HG03280 (cell line): ENCODE measurements around the gene STK32B.

Experiments
- ATAC-seq: cut with Tn5 transposase; IDR thresholded peaks from one replicate; pipeline ENCODE4 v1.9.1; 2021; ENCODE audit warnings: mild to moderate bottlenecking, moderate library complexity; ENCODE audit not compliant: unreplicated experiment

Gene STK32B

GRCh38 chr4:5383191-5383980, 332.1 kb downstream of the STK32B start:
- no peak for ATAC-seq

GRCh38 chr4:5385741-5386311, 334.5 kb downstream of the STK32B start:
- ATAC-seq, result no peak

DNA sequence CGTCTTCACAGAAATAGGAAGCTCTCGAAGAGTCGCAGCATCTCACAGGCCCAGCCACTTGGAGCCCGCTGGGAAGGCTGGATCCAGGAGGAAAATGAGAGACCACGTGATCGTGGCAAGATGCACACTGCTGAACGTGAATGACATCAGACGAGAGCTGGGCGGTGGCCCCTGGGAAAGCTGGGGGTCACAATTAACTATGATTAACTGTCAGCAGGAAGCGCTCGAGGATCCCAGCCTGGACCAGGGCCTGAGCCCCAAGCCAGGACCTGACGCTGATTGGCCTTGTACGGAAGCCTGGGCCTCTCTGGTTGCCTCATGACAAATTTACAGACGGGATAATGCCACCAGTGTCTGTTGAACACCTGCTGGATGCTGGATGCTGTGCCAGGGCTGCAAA, 335.6 kb downstream of the STK32B start:
- ATAC-seq, result no peak

DNA sequence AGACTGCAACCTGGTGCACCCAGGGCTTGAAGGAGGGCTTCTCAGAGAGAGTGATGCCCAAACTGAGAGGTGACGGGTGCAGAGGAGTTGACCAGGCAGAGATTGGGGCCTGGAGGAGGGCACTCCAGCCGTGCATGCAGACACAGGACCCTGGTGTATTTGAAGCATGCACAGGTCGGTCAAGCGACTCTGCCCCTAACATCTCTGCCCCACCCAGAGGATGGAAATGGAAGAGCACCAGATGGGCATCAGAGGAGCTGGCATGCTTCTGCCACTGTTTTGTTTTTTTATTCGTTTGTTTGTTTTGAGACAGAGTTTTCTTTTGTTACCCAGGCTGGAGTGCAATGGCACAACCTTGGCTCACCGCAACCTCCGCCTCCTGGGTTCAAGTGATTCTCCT, 336.2 kb downstream of the STK32B start:
- no peak for ATAC-seq

DNA sequence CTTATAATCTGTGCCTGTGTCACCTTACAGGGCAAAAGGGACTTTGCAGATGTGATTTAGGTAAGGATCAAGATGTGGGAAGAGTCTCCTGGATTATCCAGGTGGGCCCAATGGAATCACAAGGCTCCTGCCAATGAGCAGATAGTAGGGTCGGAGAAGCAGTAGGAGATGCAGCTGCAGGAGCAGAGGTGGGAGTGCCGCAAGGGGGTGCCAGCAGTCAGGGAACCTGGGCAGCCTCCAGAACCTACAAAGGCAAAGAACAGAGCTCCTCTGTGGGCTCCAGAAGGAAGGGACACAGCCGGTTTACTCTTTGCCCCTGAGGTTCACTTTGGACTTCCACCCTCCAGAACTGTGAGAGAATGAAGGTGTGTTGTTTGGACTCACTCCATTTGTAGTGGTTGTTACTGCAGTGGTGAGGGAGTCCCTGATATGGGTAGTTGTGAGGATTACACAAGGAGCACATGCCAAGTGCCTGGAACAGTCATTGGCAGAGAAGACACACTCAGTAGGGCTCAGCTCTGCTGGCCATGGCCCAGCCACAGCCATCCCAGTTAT, 338.6 kb downstream of the STK32B start:
- no peak for ATAC-seq

DNA sequence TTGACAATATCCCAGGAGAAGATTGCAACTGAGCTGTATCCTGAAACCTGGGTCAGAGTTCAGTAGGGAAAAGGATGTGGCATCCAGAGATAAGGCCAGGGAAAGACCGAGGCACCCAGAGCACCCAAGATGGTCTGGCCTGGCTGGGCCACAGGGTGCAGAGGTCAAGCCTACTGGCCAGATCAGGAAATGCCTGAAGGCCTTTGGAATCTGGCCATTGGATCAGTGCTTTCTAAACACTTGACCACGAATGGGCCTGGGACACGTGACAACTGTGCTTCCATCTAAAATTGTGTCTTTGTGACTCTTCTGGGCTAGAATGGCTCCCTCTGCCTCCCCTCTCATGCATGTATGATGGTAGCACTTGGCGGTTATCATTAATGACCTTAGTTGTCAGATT, 340.2 kb downstream of the STK32B start:
- ATAC-seq, result no peak

GRCh38 chr4:5393911-5394513, 342.7 kb downstream of the STK32B start:
- no peak for ATAC-seq

DNA sequence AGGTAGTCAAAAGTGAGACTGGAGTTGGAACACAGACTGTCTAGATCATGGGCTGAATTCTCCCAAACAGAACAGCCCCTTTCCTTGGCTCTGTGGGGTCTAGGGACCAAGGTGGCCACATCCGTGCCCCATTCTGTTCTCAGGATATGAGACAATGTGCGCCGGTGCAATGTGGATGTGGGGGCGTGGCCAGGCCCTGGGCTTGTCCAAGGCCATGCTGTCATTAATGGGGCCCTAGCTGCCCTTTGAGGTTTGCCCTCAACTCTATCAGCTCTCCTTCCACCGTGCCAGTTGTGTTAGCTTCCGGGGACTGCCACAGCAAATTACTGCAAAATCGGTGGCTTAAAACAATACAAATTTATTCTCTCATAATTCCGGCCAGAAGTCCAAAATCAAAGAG, 344.5 kb downstream of the STK32B start:
- no peak for ATAC-seq

- ATAC-seq, result no peak
These were observed 346.8 kb downstream of the STK32B start for GRCh38 chr4:5398056-5398455.

DNA sequence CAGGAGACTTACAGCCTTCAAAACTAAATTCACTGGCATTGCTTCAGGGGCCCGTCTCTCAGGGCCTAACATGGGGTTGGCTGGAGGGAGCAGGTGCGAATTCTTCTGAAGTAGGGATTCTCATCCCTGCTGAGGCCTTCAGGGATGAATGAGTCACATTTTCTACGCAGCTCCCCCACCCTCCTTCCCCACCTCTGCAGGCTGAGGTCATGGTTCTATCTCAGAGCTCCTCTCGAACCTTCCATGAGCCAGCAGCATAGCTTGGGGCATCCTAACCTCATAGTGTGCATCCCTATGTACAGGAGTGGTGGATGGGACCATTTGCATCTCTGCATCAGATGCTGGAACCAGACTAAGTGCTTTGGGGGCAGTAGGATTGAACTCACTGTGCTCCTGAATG, 347.8 kb downstream of the STK32B start:
- ATAC-seq, result no peak

GRCh38 chr4:5399790-5400421, 348.6 kb downstream of the STK32B start:
- ATAC-seq, result no peak

DNA sequence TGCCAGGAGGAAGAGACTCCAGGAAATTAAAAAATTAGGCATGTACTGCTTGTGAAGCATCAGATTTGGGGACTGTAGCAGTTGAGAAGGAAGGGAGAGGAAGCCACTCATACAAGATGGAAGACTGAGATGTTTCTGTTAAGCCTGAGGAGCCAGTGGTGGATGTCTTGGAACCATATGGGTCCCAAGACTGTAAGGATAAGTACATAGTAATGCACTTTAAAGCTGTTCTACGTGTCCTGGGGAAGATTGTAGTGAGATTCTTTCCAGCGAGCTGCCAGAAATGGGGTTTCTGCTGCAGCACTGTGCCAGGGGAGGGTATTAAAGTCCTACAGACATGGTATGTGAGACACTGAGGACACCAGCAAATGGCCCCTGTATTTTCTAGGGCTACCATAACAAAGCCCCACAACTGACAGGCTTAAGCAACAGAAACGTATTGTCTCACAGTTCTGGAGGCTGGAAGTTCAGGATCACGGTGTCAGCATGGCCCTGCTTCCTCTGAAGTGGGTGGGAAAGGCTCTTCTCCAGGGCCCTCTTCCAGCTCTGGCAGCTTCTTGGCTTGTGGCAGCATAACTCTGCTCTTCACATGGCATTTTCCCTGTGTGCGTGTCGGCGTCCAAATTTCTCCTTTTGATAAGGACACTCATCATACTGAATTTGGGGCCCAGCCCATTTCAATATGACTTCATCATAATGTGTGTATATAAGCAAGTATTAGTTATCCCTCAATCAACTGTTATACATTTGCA, 352.6 kb downstream of the STK32B start:
- ATAC-seq, result no peak

- ATAC-seq, result no peak
These were observed 358.0 kb downstream of the STK32B start for GRCh38 chr4:5409237-5409636.

- ATAC-seq, result no peak
These were observed 358.8 kb downstream of the STK32B start for GRCh38 chr4:5409972-5410618.

- ATAC-seq, result no peak
These were observed 361.0 kb downstream of the STK32B start for GRCh38 chr4:5412296-5412695.

GRCh38 chr4:5412751-5413150, 361.5 kb downstream of the STK32B start:
- ATAC-seq, result no peak

- peak; percentile 76 for ATAC-seq
These were observed 365.4 kb downstream of the STK32B start for GRCh38 chr4:5416637-5417036.

DNA sequence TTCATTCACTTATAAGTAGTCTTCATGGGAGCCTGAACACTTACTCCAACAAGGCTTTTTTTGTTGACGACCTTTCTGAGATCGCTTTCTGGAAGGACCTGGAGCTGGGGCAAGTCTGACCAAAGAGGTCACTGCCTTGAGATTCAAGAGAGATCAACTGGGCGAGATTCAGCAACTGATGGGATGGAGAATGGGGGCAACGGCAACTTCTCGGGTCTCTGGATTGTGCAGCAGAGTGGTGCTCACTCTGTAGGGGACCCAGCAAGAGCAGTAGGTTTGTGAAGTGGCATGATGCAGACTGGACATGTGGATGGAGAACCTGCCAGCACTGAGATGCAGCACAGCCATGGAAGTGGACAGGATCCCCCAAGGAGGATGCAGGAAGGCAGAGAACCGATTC, 369.0 kb downstream of the STK32B start:
- no peak for ATAC-seq

- no peak for ATAC-seq
These were observed 370.1 kb downstream of the STK32B start for GRCh38 chr4:5421416-5421815.

DNA sequence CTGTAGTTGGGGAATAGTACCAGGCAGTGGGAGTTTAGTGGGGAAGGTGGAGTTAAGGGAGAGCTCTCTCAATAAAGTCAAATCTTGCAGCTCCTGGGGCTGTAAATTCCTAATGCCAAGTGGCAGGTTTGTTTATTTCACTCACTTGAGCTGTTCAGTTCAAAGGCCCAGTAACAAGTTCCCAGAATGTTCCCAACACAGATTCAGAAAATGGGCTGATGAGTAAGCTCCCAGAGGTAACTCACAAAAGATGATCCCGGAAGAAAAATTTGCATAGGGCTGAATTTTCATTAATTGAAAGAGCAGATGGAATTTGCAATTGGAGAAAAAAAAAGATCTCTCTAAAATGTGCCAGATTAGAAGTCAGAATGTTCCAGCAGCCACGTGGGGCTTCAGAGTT, 370.9 kb downstream of the STK32B start:
- no peak for ATAC-seq
